ENCODE data around the gene TMCC1. TPM values are rescaled to one million over a fixed set of nuclear protein-coding genes. Genes with fewer than 3 reads are reported as not detected.

Gene TMCC1
- total and polyA plus RNA-seq, 2 donors (not counting 3 experiments of a cell fraction or from before 2014, with no cell fraction given), result 17.4 to 38.4 TPM

DNA sequence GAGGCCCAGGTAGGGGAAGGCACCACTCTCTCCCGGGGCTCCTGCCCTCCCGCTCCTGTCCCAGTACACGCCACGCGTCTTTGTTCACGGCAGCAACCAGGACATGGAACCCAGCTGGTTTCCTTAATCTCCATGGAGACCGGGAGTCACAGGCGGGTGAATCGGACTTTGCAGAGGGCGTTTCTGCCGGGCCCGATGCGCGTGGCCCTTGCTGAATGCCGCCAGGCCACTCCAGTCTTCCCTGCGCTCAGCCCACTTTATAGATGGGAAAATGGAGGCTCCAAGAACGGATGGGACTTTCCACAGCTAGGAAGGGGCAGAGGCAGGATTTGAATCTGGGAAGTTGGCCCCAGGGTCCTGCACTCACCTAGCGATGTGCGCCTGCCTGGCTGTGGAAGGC lies 294.4 kb downstream of the TMCC1 start:
- peak overlapping the region; percentile 35 for H3K4me2 ChIP-seq (ENCODE audit: insufficient read depth, low read length)
- DNase-seq (ENCODE audit: low read depth, low spot score) (peak; percentile 70), FAIRE-seq (no peak)
- H3K4me1 ChIP-seq (ENCODE audit: control insufficient read depth, extremely low read depth, insufficient read depth, low read length), result peaks cover 86% of the 10 kb centered on the region
- peak overlapping the region in 1 of 3 experiments; percentile 8 for H3K4me3 ChIP-seq (replicated peaks in 1 of 3; ENCODE audit: insufficient read depth in 1 of 3, low read depth in 1 of 3, low read length in 3 of 3)
- no peaks in the 10 kb centered on the region for H3K9me3 ChIP-seq (replicated peaks; ENCODE audit: control insufficient read depth, insufficient read depth, low read length)
- intact Hi-C loops (cut with micrococcal nuclease), result loop anchor here (1.0 to 5.0 kb wide), 3 partner anchors 8 to 217 kb away; no protein-coding TSS in a partner anchor
- ChIA-PET POLR2A (no interaction called here), CTCF (interaction anchor here (0.8 to 1.7 kb wide), 7 partner anchors 23 to 283 kb away, joined by 3 to 14 read pairs (median 3); a partner anchor contains a TSS)
- dilution Hi-C loops (cut with MboI; ENCODE audit: extremely low pct_ligation_motif_present, low sequenced_read_pairs), result no loop called here
- H3K27ac ChIP-seq (ENCODE audit: insufficient read depth, low read depth, low read length), result peak overlapping the region; percentile 91
- H3K9ac ChIP-seq (replicated peaks; ENCODE audit: extremely low read depth, insufficient read depth, low read length), result peak overlapping the region; percentile 69
- H3K79me2 ChIP-seq (ENCODE audit: control insufficient read depth, insufficient read depth, low read length), result peaks cover 97% of the 10 kb centered on the region
- H4K20me1 ChIP-seq (replicated peaks; ENCODE audit: control insufficient read depth, extremely low read depth, insufficient read depth, low read length), result no peaks in the 10 kb centered on the region
- H3K9me1 ChIP-seq (replicated peaks; ENCODE audit: control insufficient read depth, extremely low read depth, insufficient read depth, low read length), result no peaks in the 10 kb centered on the region
- H3K27me3 ChIP-seq (ENCODE audit: control insufficient read depth in 2 of 2, insufficient read depth in 2 of 2, low read length in 2 of 2), result no peaks in the 10 kb centered on the region
- BruUV-seq (replicated peaks), result no TSS peak
- no peaks in the 10 kb centered on the region for H3K36me3 ChIP-seq (ENCODE audit: control insufficient read depth in 2 of 2, extremely low read depth in 1 of 2, insufficient read depth in 2 of 2, low read length in 2 of 2)
- no peak overlapping the region for H2AFZ ChIP-seq (ENCODE audit: low read depth, low read length)
- peak; percentile 8 for TF ChIP-seq GATA2 (IDR thresholded peaks at IDR 0.05; ENCODE audit: insufficient read depth, insufficient read length, low read depth, low read length)
- no peak for TF ChIP-seq MYC (IDR thresholded peaks at IDR 0.05; ENCODE audit: low read depth, low read length)

DNA sequence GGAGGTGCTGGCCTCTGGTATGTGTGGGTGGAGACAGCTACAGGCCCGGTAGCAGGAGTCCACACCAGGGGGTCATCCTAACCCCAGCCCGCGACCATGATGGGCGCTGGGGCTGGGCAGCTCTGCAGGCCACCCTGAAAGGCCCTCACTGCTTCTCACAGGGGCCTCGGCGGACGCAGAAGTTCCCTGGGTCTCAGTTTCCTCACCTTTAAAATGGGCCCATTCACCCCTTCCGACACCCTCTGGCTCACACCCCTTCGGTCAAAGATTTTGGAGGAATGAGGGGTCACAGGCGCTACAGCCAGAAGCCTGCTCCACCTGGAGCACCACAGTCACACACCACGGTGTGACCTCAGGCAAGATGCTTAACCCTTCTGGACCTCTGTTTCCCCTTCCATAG lies 295.0 kb downstream of the TMCC1 start:
- Histone ChIP-seq H3K27ac (ENCODE audit: insufficient read depth, low read depth, low read length) (peak overlapping the region; percentile 91), H3K79me2 (ENCODE audit: control insufficient read depth, insufficient read depth, low read length) (peaks cover 97% of the 10 kb centered on the region), H3K4me1 (ENCODE audit: control insufficient read depth, extremely low read depth, insufficient read depth, low read length) (peaks cover 92% of the 10 kb centered on the region), H3K9ac (replicated peaks; ENCODE audit: extremely low read depth, insufficient read depth, low read length) (peak overlapping the region; percentile 69), H3K4me3 (replicated peaks in 1 of 3; ENCODE audit: insufficient read depth in 1 of 3, low read depth in 1 of 3, low read length in 3 of 3) (peak overlapping the region in 1 of 3 experiments; percentile 8), H3K9me1 (replicated peaks; ENCODE audit: control insufficient read depth, extremely low read depth, insufficient read depth, low read length) (no peaks in the 10 kb centered on the region), H2AFZ (ENCODE audit: low read depth, low read length) (no peak overlapping the region), H4K20me1 (replicated peaks; ENCODE audit: control insufficient read depth, extremely low read depth, insufficient read depth, low read length) (no peaks in the 10 kb centered on the region), H3K27me3 (ENCODE audit: control insufficient read depth in 2 of 2, insufficient read depth in 2 of 2, low read length in 2 of 2) (no peaks in the 10 kb centered on the region), H3K9me3 (replicated peaks; ENCODE audit: control insufficient read depth, insufficient read depth, low read length) (no peaks in the 10 kb centered on the region), H3K36me3 (ENCODE audit: control insufficient read depth in 2 of 2, extremely low read depth in 1 of 2, insufficient read depth in 2 of 2, low read length in 2 of 2) (no peaks in the 10 kb centered on the region), H3K4me2 (ENCODE audit: insufficient read depth, low read length) (peak overlapping the region; percentile 35)
- intact Hi-C loops (cut with micrococcal nuclease) (loop anchor here (5.0 kb wide), 1 partner anchor 216 kb away; no protein-coding TSS in a partner anchor), dilution Hi-C loops (cut with MboI; ENCODE audit: extremely low pct_ligation_motif_present, low sequenced_read_pairs) (no loop called here)
- TF ChIP-seq GATA2 (IDR thresholded peaks at IDR 0.05; ENCODE audit: insufficient read depth, insufficient read length, low read depth, low read length), result no peak
- TF ChIP-seq MAX (IDR thresholded peaks at IDR 0.05; ENCODE audit: insufficient read depth, insufficient read length), result no peak
- no peak for TF ChIP-seq JUN (IDR thresholded peaks at IDR 0.05; ENCODE audit: borderline replicate concordance, insufficient read depth, insufficient read length, low read depth)
- no peak for TF ChIP-seq FOS (IDR thresholded peaks at IDR 0.05; ENCODE audit: borderline replicate concordance, insufficient read depth, low read length)
- no peak for TF ChIP-seq EZH2 (IDR thresholded peaks at IDR 0.05; ENCODE audit: borderline replicate concordance, low read depth, low read length, severe bottlenecking)
- TF ChIP-seq MYC (IDR thresholded peaks at IDR 0.05; ENCODE audit: low read depth, low read length), result no peak
- TF ChIP-seq POLR2A (IDR thresholded peaks at IDR 0.05; ENCODE audit: low read depth, low read length), result no peak
- TF ChIP-seq CTCF (IDR thresholded peaks at IDR 0.05; ENCODE audit: extremely low read depth in 1 of 2, insufficient read depth in 1 of 2, low read depth in 1 of 2, low read length in 2 of 2), result no peak
- no peak for TF ChIP-seq POLR2AphosphoS5 (IDR thresholded peaks at IDR 0.05; ENCODE audit: insufficient read depth, low read depth, low read length)
- ChIA-PET CTCF (interaction anchor here (0.9 to 3.6 kb wide), 4 partner anchors 24 to 215 kb away, joined by 4 to 44 read pairs (median 10); no protein-coding TSS in a partner anchor), POLR2A (no interaction called here)
- no peak for FAIRE-seq
- no peak for DNase-seq (ENCODE audit: low read depth, low spot score)
- BruUV-seq (replicated peaks), result no TSS peak
